MCF 10A (cell line): ENCODE data around the gene ERRFI1. TPM values are rescaled to one million over a fixed set of nuclear protein-coding genes. Genes with fewer than 3 reads are reported as not detected.

Experiments
- BruUV-seq: library from RNA; stranded (reverse); fragments of 400-500 nt; replicated peaks from 2 replicates; lab custom pipeline; 2021; lab: Mats Ljungman, UMichigan
- CTCF ChIA-PET: fragments of 300-600 bp; sonication (Branson Sonifier 250); formaldehyde crosslinking; extraction: SDS; loops from one replicate; lab custom pipeline; 2021; ENCODE audit warnings: antibody characterized with exemption, inconsistent platforms; lab: Yijun Ruan, JAX
- POLR2A ChIA-PET: fragments of 300-600, 350-650 bp; sonication (Branson Sonifier 250); formaldehyde crosslinking; extraction: SDS; loops from one replicate; lab custom pipeline; 2020; ENCODE audit warnings: antibody characterized with exemption, inconsistent platforms; lab: Yijun Ruan, JAX
- DNase-seq: peaks from one replicate; pipeline ENCODE4 v3.0.0-alpha.2; 2018; ENCODE audit not compliant: unreplicated experiment
- H3K27ac Mint-ChIP-seq: one replicate; pipeline ENCODE4 v1.8.0; 2022; ENCODE audit warnings: mild to moderate bottlenecking, low read depth, mixed read lengths; ENCODE audit not compliant: unreplicated experiment
- H3K27me3 Mint-ChIP-seq: one replicate; pipeline ENCODE4 v1.8.0; 2022; ENCODE audit warnings: mixed read lengths; ENCODE audit not compliant: insufficient read depth, unreplicated experiment
- H3K36me3 Mint-ChIP-seq: one replicate; pipeline ENCODE4 v1.8.0; 2022; ENCODE audit warnings: mild to moderate bottlenecking, moderate library complexity, mixed read lengths; ENCODE audit not compliant: insufficient read depth, unreplicated experiment
- H3K4me1 Mint-ChIP-seq: one replicate; pipeline ENCODE4 v1.8.0; 2022; ENCODE audit warnings: mixed read lengths; ENCODE audit not compliant: insufficient read depth, unreplicated experiment
- H3K4me3 Mint-ChIP-seq: one replicate; pipeline ENCODE4 v1.8.0; 2022; ENCODE audit warnings: mild to moderate bottlenecking, moderate library complexity, mixed read lengths; ENCODE audit not compliant: unreplicated experiment
- H3K9me3 Mint-ChIP-seq: one replicate; pipeline ENCODE4 v1.8.0; 2022; ENCODE audit warnings: mixed read lengths; ENCODE audit not compliant: unreplicated experiment
- intact Hi-C: fragments of 100-400 bp; cut with micrococcal nuclease; formaldehyde crosslinking; loops from 2 replicates; pipeline ENCODE4 v1.14.1; 2022
- total RNA-seq: library from RNA; stranded (reverse); gene quantifications from 2 replicates; pipeline ENCODE4 v1.2.3, GENCODE V29; 2022
- TF ChIP-seq, protein P1 (sequence below): fragments of 200-600 bp; IDR thresholded peaks from one replicate; pipeline ENCODE4 v1.8.0; 2022; ENCODE audit warnings: antibody characterized with exemption, mild to moderate bottlenecking; ENCODE audit not compliant: unreplicated experiment

Gene ERRFI1
- total RNA-seq, 1 experiment from 2014 or later, result 111 TPM

- intact Hi-C loops, result no loop called here
- H3K36me3 Mint-ChIP-seq, result no peaks in the 10 kb centered on the region
- TF ChIP-seq, protein P1, sequence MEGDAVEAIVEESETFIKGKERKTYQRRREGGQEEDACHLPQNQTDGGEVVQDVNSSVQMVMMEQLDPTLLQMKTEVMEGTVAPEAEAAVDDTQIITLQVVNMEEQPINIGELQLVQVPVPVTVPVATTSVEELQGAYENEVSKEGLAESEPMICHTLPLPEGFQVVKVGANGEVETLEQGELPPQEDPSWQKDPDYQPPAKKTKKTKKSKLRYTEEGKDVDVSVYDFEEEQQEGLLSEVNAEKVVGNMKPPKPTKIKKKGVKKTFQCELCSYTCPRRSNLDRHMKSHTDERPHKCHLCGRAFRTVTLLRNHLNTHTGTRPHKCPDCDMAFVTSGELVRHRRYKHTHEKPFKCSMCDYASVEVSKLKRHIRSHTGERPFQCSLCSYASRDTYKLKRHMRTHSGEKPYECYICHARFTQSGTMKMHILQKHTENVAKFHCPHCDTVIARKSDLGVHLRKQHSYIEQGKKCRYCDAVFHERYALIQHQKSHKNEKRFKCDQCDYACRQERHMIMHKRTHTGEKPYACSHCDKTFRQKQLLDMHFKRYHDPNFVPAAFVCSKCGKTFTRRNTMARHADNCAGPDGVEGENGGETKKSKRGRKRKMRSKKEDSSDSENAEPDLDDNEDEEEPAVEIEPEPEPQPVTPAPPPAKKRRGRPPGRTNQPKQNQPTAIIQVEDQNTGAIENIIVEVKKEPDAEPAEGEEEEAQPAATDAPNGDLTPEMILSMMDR, result no peak
- peak overlapping the region; percentile 92 for H3K27ac Mint-ChIP-seq
- H3K4me1 Mint-ChIP-seq, result peaks cover 16% of the 10 kb centered on the region
- no peaks in the 10 kb centered on the region for H3K9me3 Mint-ChIP-seq
- ChIA-PET POLR2A (interaction anchor here (0.9 to 3.3 kb wide), 14 partner anchors 10 to 211 kb away, joined by 3 to 17 read pairs (median 5); no protein-coding TSS in a partner anchor), CTCF (interaction anchor here (0.5 to 0.7 kb wide), 2 partner anchors 261 to 626 kb away, joined by 3 read pairs; no protein-coding TSS in a partner anchor)
- H3K27me3 Mint-ChIP-seq, result no peaks in the 10 kb centered on the region
- TSS peak; percentile 94 for BruUV-seq
- H3K4me3 Mint-ChIP-seq, result no peak overlapping the region
- DNase-seq, result peak; percentile 96
Measured at GRCh38 chr1:8047686-8048445, 21.8 kb upstream of the ERRFI1 start.

- TSS peak; percentile 85 for BruUV-seq
- Mint-ChIP-seq H3K27me3 (no peaks in the 10 kb centered on the region), H3K9me3 (no peaks in the 10 kb centered on the region), H3K36me3 (no peaks in the 10 kb centered on the region), H3K4me3 (no peak overlapping the region), H3K4me1 (peaks cover 19% of the 10 kb centered on the region), H3K27ac (peak overlapping the region; percentile 92)
- TF ChIP-seq, protein P1, result no peak
- CTCF ChIA-PET, result interaction anchor here (0.5 to 1.0 kb wide), 2 partner anchors 64 to 262 kb away, joined by 3 read pairs; no protein-coding TSS in a partner anchor
- POLR2A ChIA-PET, result interaction anchor here (0.7 to 3.3 kb wide), 12 partner anchors 10 to 212 kb away, joined by 3 to 17 read pairs (median 4); no protein-coding TSS in a partner anchor
- intact Hi-C loops, result no loop called here
- DNase-seq, result peak; percentile 74
Measured at GRCh38 chr1:8047112-8047511, 21.0 kb upstream of the ERRFI1 start.

DNA sequence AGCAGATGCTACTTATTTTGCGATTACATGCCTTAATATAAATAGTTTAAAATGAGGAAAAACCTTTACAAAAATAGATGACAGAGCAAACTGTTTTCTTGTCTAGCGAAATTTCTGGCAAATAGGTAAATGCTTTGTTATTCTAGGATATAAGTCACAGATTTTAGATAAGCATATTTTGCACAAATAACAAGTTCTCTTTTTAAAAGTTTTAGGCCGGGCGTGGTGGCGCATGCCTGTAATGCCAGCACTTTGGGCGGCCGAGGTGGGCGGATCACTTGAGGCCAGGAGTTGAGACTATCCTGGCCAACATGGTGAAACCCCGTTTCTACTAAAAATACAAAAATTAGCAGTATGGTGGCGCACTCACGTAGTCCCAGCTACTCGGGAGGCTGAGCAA is 20.3 kb upstream of the ERRFI1 start:
- H3K9me3 Mint-ChIP-seq, result no peaks in the 10 kb centered on the region
- H3K4me3 Mint-ChIP-seq, result no peak overlapping the region
- no TSS peak for BruUV-seq
- ChIA-PET CTCF (interaction anchor here (1.0 kb wide), 1 partner anchor 64 kb away, joined by 3 read pairs; no protein-coding TSS in a partner anchor), POLR2A (interaction anchor here (0.7 to 3.3 kb wide), 9 partner anchors 11 to 213 kb away, joined by 3 to 17 read pairs (median 5); no protein-coding TSS in a partner anchor)
- H3K4me1 Mint-ChIP-seq, result peaks cover 22% of the 10 kb centered on the region
- H3K27me3 Mint-ChIP-seq, result no peaks in the 10 kb centered on the region
- H3K36me3 Mint-ChIP-seq, result no peaks in the 10 kb centered on the region
- intact Hi-C loops, result no loop called here
- peak overlapping the region; percentile 92 for H3K27ac Mint-ChIP-seq
- TF ChIP-seq, protein P1, result no peak
- no peak for DNase-seq

DNA sequence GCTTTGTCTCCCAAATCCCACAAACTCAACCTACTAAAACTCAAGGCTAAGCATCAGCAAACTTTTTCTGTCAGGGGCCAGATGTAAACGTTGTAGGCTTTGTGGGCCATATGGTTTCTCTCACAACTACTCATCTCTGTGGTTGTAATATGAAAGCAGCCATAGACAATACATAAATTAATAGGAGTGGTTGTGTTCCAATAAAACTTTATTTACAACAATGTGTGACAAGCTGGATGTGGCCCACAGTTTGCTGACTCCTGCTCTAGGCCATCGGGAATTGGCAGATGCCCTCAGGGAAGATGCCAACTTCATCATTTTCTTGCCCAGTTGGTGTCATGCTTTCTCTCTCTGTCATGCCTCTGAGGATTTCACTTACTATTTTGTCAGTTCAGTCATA is 17.5 kb upstream of the ERRFI1 start:
- intact Hi-C loops, result loop anchor here (5.0 kb wide), 1 partner anchor 99 kb away; no protein-coding TSS in a partner anchor
- DNase-seq, result no peak
- Mint-ChIP-seq H3K27ac (no peak overlapping the region), H3K9me3 (no peaks in the 10 kb centered on the region), H3K36me3 (no peaks in the 10 kb centered on the region), H3K4me3 (no peak overlapping the region), H3K4me1 (peaks cover 38% of the 10 kb centered on the region), H3K27me3 (no peaks in the 10 kb centered on the region)
- POLR2A ChIA-PET, result interaction anchor here (0.6 to 0.8 kb wide), 2 partner anchors 32 to 45 kb away, joined by 4 to 5 read pairs; no protein-coding TSS in a partner anchor
- TF ChIP-seq, protein P1, result no peak
- CTCF ChIA-PET, result interaction anchor here (0.6 to 1.0 kb wide), 2 partner anchors 159 to 270 kb away, joined by 3 read pairs; no protein-coding TSS in a partner anchor
- no TSS peak for BruUV-seq
